NCI-H510A (cell line): ENCODE data around the gene MUC20.
"Not testable (repeated sequence)": the region's sequence is repeated elsewhere in the genome, so short reads cannot be mapped to it uniquely, and the experiment has no call there.

Experiments
- DNase-seq: peaks from one replicate; lab custom pipeline; 2025; lab: John Stamatoyannopoulos, UW

Gene MUC20

GRCh38 chr3:195692781-195693427 lies 27.9 kb upstream of the MUC20 start:
- no peak for DNase-seq

- DNase-seq: no peak
Observed at GRCh38 chr3:195693428-195694216, 27.2 kb upstream of the MUC20 start.

- DNase-seq: not testable (repeated sequence)
Observed at GRCh38 chr3:195694217-195695076, 26.3 kb upstream of the MUC20 start.

GRCh38 chr3:195696632-195697278 lies 24.0 kb upstream of the MUC20 start:
- no peak for DNase-seq

- DNase-seq: no peak
Observed at GRCh38 chr3:195697582-195698324, 23.0 kb upstream of the MUC20 start.

GRCh38 chr3:195698325-195698646 lies 22.5 kb upstream of the MUC20 start:
- DNase-seq: no peak

GRCh38 chr3:195698647-195699387 lies 22.0 kb upstream of the MUC20 start:
- no peak for DNase-seq

GRCh38 chr3:195699388-195699771 lies 21.4 kb upstream of the MUC20 start:
- DNase-seq: no peak

GRCh38 chr3:195699860-195700259 lies 20.9 kb upstream of the MUC20 start:
- no peak for DNase-seq

GRCh38 chr3:195700319-195700718 lies 20.5 kb upstream of the MUC20 start:
- DNase-seq: no peak

GRCh38 chr3:195701042-195701915 lies 19.5 kb upstream of the MUC20 start:
- DNase-seq: no peak

GRCh38 chr3:195703776-195704175 lies 17.0 kb upstream of the MUC20 start:
- DNase-seq: no peak

GRCh38 chr3:195704433-195704999 lies 16.3 kb upstream of the MUC20 start:
- no peak for DNase-seq

GRCh38 chr3:195705081-195705991 lies 15.4 kb upstream of the MUC20 start:
- no peak for DNase-seq

GRCh38 chr3:195708061-195708460 lies 12.7 kb upstream of the MUC20 start:
- DNase-seq: no peak

- DNase-seq: no peak
Observed at GRCh38 chr3:195708626-195709481, 11.9 kb upstream of the MUC20 start.

GRCh38 chr3:195709676-195710085 lies 11.1 kb upstream of the MUC20 start:
- DNase-seq: no peak
